Gastroesophageal sphincter (tissue), 4 donors: ENCODE measurements around the gene KCNJ10. TPM values are rescaled to one million over a fixed set of nuclear protein-coding genes. Genes with fewer than 3 reads are reported as not detected.

Experiments
- ATAC-seq: fragments of 150-250 bp; one replicate; pipeline ENCODE4 v1.9.1; 2016; ENCODE audit warnings: mild to moderate bottlenecking, moderate library complexity
- H3K27ac ChIP-seq, 4 donors: fragments of 200-600 bp; sonication (generic) in 3 of 4; 1 replicate in 3 of 4; 2 replicates in 1 of 4; pipeline ENCODE4 v1.5.1; 2016 to 2019
- H3K27me3 ChIP-seq: fragments of 200-600 bp; sonication (generic); one replicate; pipeline ENCODE4 v1.5.1; 2019
- H3K36me3 ChIP-seq, 2 donors: fragments of 200-600 bp; sonication (generic); one replicate each; pipeline ENCODE4 v1.5.1; 2019; ENCODE audit warnings: control low read depth in 1 of 2
- H3K4me1 ChIP-seq, 3 donors: fragments of 200-600 bp; sonication (generic); 1 replicate in 2 of 3; 2 replicates in 1 of 3; pipeline ENCODE4 v1.5.1; 2016 to 2019; ENCODE audit warnings: control low read depth in 2 of 3
- H3K4me3 ChIP-seq, 2 donors: fragments of 200-600 bp; sonication (generic); one replicate each; pipeline ENCODE4 v1.5.1; 2019; ENCODE audit warnings: mild to moderate bottlenecking in 1 of 2, moderate library complexity in 1 of 2
- H3K9me3 ChIP-seq, 3 donors: fragments of 200-600 bp; sonication (generic); one replicate each; pipeline ENCODE4 v1.5.1; 2017 to 2019; ENCODE audit warnings: control low read depth in 2 of 3
- CTCF ChIP-seq, 4 experiments: fragments of 200-600 bp in 2 of 4; fragments of 450-650 bp in 2 of 4; sonication (generic) in 1 of 4; IDR thresholded peaks; one replicate each; pipeline ENCODE4 v1.5.1; 2017 to 2019; ENCODE audit warnings: antibody characterized with exemption in 4 of 4, mild to moderate bottlenecking in 2 of 4, moderate library complexity in 2 of 4
- EP300 ChIP-seq: sonication (generic); formaldehyde crosslinking; IDR thresholded peaks from one replicate; pipeline ENCODE4 v1.6.1; 2017; ENCODE audit warnings: antibody characterized with exemption, mild to moderate bottlenecking
- POLR2A ChIP-seq, 2 donors: fragments of 450-650 bp; IDR thresholded peaks; one replicate each; pipeline ENCODE4 v1.6.1; 2017; ENCODE audit warnings: antibody characterized with exemption in 2 of 2, mild to moderate bottlenecking in 2 of 2, moderate library complexity in 1 of 2
- POLR2AphosphoS5 ChIP-seq: sonication (generic); formaldehyde crosslinking; IDR thresholded peaks from one replicate; pipeline ENCODE4 v1.6.1; 2017; ENCODE audit warnings: antibody characterized with exemption
- WGBS, 2 donors: methylation state at CpG; one replicate each; pipeline ENCODE4 v1.1.5; 2018; ENCODE audit warnings: low coverage in 1 of 2; 5-methylcytosine and 5-hydroxymethylcytosine counted together
- total RNA-seq, 4 donors: library from RNA; depleted of rRNA; stranded (reverse); fragments of >200 nt; gene quantifications; one replicate each; pipeline ENCODE4 v1.1.0, GENCODE V29; 2016

Gene KCNJ10
- total RNA-seq, 4 donors from 2014 or later, result not detected

GRCh38 chr1:159990005-159990404 is 80.0 kb downstream of the KCNJ10 start:
- H3K27me3 ChIP-seq, result peaks cover 13% of the 10 kb centered on the region
- ATAC-seq, result no peak
- no peaks in the 10 kb centered on the region for H3K4me1 ChIP-seq
- TF ChIP-seq CTCF (IDR thresholded peaks at IDR 0.05) (no peak), POLR2A (IDR thresholded peaks at IDR 0.05) (no peak), POLR2AphosphoS5 (no peak), EP300 (no peak)
- no peaks in the 10 kb centered on the region for H3K9me3 ChIP-seq
- H3K36me3 ChIP-seq, result no peaks in the 10 kb centered on the region
- no peak overlapping the region for H3K4me3 ChIP-seq
- H3K27ac ChIP-seq, result no peak overlapping the region
- 83 to 88% methylated on average over 4 of the region's 5 CpGs for WGBS, 2 donors

GRCh38 chr1:159989581-159989980 is 80.4 kb downstream of the KCNJ10 start:
- 75 to 87% methylated on average over 2 to 3 of the region's 3 CpGs for WGBS, 2 donors
- no peaks in the 10 kb centered on the region for H3K36me3 ChIP-seq
- H3K9me3 ChIP-seq, result no peaks in the 10 kb centered on the region
- H3K27ac ChIP-seq, result no peak overlapping the region
- H3K4me3 ChIP-seq, result no peak overlapping the region
- ATAC-seq, result no peak
- TF ChIP-seq CTCF (IDR thresholded peaks at IDR 0.05), result no peak
- TF ChIP-seq POLR2A (IDR thresholded peaks at IDR 0.05), result no peak
- no peak for TF ChIP-seq POLR2AphosphoS5
- no peak for TF ChIP-seq EP300
- H3K27me3 ChIP-seq, result peaks cover 13% of the 10 kb centered on the region
- H3K4me1 ChIP-seq, result no peaks in the 10 kb centered on the region

GRCh38 chr1:159988006-159988405 is 82.0 kb downstream of the KCNJ10 start:
- no peak overlapping the region for H3K4me3 ChIP-seq
- peaks cover 13% of the 10 kb centered on the region for H3K27me3 ChIP-seq
- no peaks in the 10 kb centered on the region for H3K36me3 ChIP-seq
- no peak for ATAC-seq
- no peak for TF ChIP-seq POLR2AphosphoS5
- TF ChIP-seq POLR2A (IDR thresholded peaks at IDR 0.05), result no peak
- no peak for TF ChIP-seq CTCF (IDR thresholded peaks at IDR 0.05)
- no peak for TF ChIP-seq EP300
- H3K9me3 ChIP-seq, result no peaks in the 10 kb centered on the region
- H3K27ac ChIP-seq, result no peak overlapping the region
- 80% methylated on average over 1 of the region's 1 CpG; no CpG with 5 or more reads in 1 of the 2 donors for WGBS, 2 donors
- no peaks in the 10 kb centered on the region for H3K4me1 ChIP-seq

- ATAC-seq, result no peak
- Histone ChIP-seq H3K4me3 (no peak overlapping the region), H3K27ac (no peak overlapping the region), H3K36me3 (no peaks in the 10 kb centered on the region), H3K9me3 (no peaks in the 10 kb centered on the region), H3K4me1 (no peaks in the 10 kb centered on the region), H3K27me3 (peaks cover 13% of the 10 kb centered on the region)
- no CpG with 5 or more reads among the region's 4 CpGs for WGBS, 2 donors
- no peak for TF ChIP-seq CTCF (IDR thresholded peaks at IDR 0.05)
Measured at GRCh38 chr1:159987186-159987585, 82.8 kb downstream of the KCNJ10 start.

- 90 to 100% methylated on average over 1 of the region's 1 CpG for WGBS, 2 donors
- TF ChIP-seq POLR2AphosphoS5 (no peak), CTCF (IDR thresholded peaks at IDR 0.05) (no peak), POLR2A (IDR thresholded peaks at IDR 0.05) (no peak), EP300 (no peak)
- no peaks in the 10 kb centered on the region for H3K9me3 ChIP-seq
- no peaks in the 10 kb centered on the region for H3K36me3 ChIP-seq
- peaks cover 13% of the 10 kb centered on the region for H3K27me3 ChIP-seq
- H3K27ac ChIP-seq, result no peak overlapping the region
- H3K4me3 ChIP-seq, result no peak overlapping the region
- H3K4me1 ChIP-seq, result no peaks in the 10 kb centered on the region
- no peak for ATAC-seq
Measured at GRCh38 chr1:159986531-159986930, 83.4 kb downstream of the KCNJ10 start.
